NCI-H748 (cell line): ENCODE results near the gene MYBPH.
A peak's percentile ranks its signal among the peaks of the same experiment; 100 is the strongest.

ENCODE experiments used
- DNase-seq: peaks from one replicate; lab custom pipeline; 2025; ENCODE audit not compliant: unreplicated experiment; lab: John Stamatoyannopoulos, UW

The MYBPH gene

DNA sequence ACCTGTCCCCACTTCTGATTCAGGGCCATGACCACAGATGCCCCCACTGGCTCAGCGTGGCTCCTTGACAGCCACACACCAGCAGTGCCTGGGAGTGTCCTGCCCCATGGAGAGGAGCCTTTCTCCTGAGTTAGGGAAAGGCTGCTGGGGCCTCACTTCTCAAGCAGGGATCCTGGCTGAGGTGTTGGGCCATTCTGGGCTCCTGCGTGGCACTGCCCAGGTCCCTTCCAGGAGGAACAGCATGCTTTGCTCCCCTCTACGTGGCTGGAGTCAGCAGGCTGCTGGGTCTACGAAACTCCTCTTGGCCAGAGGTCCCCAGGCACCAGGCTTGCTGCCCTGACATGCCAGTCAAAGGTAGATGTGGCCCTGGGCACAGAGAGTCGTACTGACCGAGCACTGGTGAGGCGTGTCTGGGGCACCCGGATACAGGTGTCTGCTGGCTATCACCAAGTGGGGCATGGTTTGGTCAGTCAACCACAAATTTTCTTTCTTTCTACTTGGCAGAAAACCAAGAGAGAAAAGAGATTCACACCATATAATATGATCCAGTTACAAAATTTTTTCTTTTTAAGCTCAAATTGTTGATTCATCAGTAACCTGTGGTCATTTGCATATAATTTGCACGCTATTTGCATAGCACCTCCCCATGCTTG, 44.0 kb downstream of the MYBPH start:
- no peak for DNase-seq

- DNase-seq = no peak
Observed at GRCh38 chr1:203130358-203130985, 45.2 kb downstream of the MYBPH start.

DNA sequence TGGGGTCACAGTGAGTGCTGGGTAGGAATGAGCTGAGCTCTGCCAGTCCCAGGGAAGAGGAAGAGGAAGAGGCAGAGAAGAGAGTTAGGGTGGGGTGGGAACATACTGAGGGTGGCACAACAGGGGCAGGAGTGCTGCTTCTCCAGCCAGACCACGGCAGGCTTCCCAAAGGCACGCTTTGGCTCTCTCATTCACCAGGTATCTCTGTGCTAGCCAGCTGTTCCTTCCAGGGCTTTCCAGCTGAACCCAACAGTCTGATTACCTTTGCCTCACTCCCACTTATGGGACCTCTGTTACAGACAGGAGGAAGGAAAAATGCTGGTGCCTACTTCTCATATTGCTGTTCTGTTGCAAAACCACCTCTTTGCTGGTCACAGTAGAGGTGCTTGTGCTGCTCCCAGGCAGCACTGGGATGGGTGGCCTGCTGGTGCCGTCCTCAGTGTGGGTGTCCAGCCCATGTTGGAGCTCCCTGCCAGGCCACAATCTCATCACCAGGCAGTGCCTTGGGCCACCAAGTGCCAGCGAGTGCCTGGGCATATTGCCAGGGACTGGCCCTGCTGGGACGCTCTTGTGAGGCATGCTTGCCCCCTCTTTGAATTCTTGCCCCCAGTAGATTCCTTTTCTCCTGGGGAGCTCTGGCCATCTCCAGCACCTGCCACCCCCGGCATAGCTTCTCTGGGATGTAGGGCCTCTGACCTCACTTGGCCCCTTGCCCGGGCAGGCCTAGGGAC, 46.0 kb downstream of the MYBPH start:
- DNase-seq = no peak

DNA sequence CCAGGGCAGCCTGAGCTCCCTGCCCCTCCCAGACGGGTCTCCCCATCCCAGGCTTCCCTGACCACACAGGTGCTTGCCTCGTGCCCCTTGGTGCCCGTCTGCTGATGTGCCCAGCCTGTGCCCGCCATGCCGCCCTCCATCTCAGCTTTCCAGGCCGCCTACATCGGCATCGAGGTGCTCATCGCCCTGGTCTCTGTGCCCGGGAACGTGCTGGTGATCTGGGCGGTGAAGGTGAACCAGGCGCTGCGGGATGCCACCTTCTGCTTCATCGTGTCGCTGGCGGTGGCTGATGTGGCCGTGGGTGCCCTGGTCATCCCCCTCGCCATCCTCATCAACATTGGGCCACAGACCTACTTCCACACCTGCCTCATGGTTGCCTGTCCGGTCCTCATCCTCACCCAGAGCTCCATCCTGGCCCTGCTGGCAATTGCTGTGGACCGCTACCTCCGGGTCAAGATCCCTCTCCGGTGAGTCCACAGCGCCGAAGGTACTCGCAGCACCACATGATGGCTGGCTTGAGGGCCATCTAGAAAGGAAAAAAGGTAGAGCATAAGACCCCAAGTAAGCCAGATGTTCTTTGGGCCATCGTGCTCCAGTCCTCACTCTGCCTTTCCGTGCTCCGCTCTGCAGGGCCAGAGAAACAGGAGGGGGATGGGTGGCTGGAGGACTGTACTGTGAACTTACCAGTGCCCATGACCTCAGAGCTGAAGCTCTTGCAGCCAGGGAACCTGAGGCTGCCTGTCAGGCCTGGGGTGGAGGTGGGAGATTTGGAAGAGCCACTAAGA, 46.7 kb downstream of the MYBPH start:
- DNase-seq = no peak

DNA sequence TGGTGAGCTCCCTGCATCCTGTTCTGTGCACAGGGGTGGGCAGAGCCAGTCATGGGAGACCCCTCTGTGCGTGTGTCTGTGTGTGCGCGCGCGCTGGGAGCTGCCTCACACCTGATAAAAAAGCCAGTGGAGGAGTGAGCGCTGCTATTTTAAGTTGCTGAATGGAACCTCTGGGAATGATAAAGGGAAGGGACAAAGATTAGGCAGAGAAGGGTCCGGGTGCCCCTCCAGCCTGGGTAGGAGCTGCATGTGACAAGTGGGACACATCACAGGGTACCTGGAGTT, 47.3 kb downstream of the MYBPH start:
- DNase-seq = no peak

GRCh38 chr1:203127666-203128430, 47.8 kb downstream of the MYBPH start, which contains the start of gene ADORA1:
Gene ADORA1, plus strand, starts transcription at chr1:203127726. Its CDS starts 1,116 bp downstream, at chr1:203128842.
- peak; percentile 48 for DNase-seq

GRCh38 chr1:203126866-203127665, 48.6 kb downstream of the MYBPH start:
- no peak for DNase-seq

- DNase-seq = peak; percentile 2
Observed at GRCh38 chr1:203126151-203126865, 49.3 kb downstream of the MYBPH start.

- no peak for DNase-seq
Observed at GRCh38 chr1:203124546-203125317, 50.9 kb downstream of the MYBPH start.

- no peak for DNase-seq
Observed at GRCh38 chr1:203124011-203124410, 51.6 kb downstream of the MYBPH start.

DNA sequence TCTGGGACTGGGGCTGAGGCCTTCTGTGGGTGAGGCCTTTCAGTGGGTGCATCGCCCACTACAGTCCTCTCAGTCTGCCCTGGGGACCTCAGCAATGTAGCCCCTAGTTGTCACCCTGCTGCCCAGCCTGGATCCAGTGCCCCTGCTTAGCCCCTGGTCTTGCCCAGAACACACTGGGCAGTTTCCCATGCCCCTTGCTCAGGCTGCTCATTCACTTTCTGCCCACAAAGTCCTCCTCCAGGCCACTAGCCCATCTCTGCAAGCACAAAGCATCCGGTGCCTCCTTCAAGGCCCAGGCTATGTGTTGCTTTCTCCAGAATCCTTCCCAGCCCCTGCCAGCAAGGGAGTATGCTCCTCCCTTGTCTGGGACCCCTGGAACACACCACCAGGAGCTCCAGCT, 53.5 kb downstream of the MYBPH start:
- no peak for DNase-seq

GRCh38 chr1:203121186-203122015, 54.2 kb downstream of the MYBPH start:
- no peak for DNase-seq

DNA sequence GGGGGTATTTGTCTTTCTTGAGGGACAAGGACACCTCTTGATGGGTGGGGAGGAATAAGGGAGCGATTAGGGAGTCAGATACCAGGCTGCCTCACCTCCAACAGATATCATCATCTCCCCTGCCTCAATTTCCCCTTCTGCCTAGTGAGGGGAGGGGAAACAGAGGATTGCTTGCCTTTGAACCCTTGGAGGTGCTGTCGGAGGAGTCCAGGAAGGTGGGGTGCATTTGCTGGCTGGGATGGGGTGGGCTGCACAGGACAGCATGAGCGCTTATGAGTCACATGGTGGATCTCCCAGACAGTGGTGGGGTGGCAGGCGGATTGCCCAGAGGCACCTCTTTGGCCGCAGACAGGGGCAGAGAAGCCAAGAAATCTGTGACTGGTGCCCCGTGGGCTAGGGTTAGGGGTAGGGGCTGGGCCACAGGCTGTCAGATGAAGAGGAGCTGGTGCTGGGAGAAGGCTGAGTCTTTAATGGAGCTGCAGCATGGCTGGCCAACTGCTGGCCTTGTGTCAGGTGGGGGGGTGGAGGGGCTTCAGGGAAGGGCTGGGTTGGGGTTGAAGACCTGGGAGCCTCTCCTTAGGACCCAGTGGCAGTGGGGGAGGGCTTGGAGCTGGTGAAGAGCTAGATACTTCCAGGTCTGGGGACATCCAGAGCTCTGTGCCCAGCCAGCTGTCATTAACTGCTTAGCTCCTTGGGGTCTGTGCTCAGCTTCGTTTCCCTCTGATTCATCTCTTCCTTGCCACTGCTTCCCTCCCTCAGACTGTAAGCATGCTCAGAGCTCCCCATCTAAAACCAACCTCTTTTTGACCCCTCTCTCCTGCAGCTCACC, 55.1 kb downstream of the MYBPH start:
- DNase-seq = no peak
